Type B pancreatic cell (in vitro differentiated cells): ENCODE measurements around the gene AMPH. TPM values are rescaled to one million over a fixed set of nuclear protein-coding genes. Genes with fewer than 3 reads are reported as not detected.

Source experiments
- DNase-seq: peaks from one replicate; pipeline ENCODE4 v3.0.0; 2021; ENCODE audit warnings: mixed read lengths; ENCODE audit not compliant: unreplicated experiment; ENCODE audit errors: extremely low spot score
- H3K27ac Mint-ChIP-seq: 2 replicates; pipeline ENCODE4 v1.8.0; 2021; ENCODE audit warnings: mild to moderate bottlenecking, mixed read lengths
- H3K27me3 Mint-ChIP-seq: 2 replicates; pipeline ENCODE4 v1.8.0; 2021; ENCODE audit warnings: mixed read lengths
- H3K36me3 Mint-ChIP-seq: 2 replicates; pipeline ENCODE4 v1.8.0; 2021; ENCODE audit warnings: mixed read lengths
- H3K4me1 Mint-ChIP-seq: one replicate; pipeline ENCODE4 v1.8.0; 2021; ENCODE audit warnings: mixed read lengths; ENCODE audit not compliant: unreplicated experiment
- H3K4me3 Mint-ChIP-seq: 2 replicates; pipeline ENCODE4 v1.8.0; 2021; ENCODE audit warnings: mild to moderate bottlenecking, mixed read lengths
- H3K9me3 Mint-ChIP-seq: 2 replicates; pipeline ENCODE4 v1.8.0; 2021; ENCODE audit warnings: mixed read lengths
- total RNA-seq: library from RNA; stranded (reverse); gene quantifications from 2 replicates; pipeline ENCODE4 v1.2.1, GENCODE V29; 2021; ENCODE audit warnings: low replicate concordance
- TF ChIP-seq, protein P1 (sequence below): fragments of 200-600 bp; sonication (generic); conservative IDR thresholded peaks from 2 replicates; pipeline ENCODE4 v1.5.0; 2021; ENCODE audit warnings: antibody characterized with exemption, mild to moderate bottlenecking

The AMPH gene
- total RNA-seq, 1 donor from 2014 or later, result 19.9 TPM

DNA sequence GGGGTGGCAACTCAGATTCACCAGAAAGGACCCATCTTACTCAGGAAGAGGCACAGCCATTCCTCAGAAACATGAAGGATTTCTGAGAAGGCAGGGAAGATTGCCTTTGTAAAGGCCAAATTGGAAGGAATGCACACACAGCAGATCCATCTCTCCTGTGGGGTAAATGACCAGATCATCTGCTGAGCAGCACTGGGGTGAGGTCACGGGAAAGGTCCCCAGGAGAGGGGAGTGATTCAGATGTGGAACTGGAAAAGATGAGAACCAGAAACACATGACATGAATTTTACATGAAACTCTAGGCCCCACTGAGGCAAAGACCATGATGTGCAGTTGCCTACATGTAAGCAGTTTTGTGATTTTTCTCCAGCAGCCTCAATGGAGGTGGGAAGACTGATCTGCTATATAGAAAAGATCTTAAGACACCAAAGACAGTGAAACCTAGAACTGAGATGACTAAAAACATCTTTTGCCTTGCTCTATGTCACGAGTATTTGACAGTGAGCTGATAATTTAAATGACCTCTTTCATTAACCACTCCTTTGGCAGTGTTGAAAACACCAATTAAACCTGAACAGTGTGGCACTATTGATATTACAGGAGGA is 91.6 kb downstream of the AMPH start:
- Mint-ChIP-seq H3K27me3 (no peaks in the 10 kb centered on the region), H3K36me3 (no peaks in the 10 kb centered on the region), H3K27ac (no peak overlapping the region), H3K4me3 (no peak overlapping the region), H3K4me1 (no peaks in the 10 kb centered on the region), H3K9me3 (no peaks in the 10 kb centered on the region)
- TF ChIP-seq, protein P1, sequence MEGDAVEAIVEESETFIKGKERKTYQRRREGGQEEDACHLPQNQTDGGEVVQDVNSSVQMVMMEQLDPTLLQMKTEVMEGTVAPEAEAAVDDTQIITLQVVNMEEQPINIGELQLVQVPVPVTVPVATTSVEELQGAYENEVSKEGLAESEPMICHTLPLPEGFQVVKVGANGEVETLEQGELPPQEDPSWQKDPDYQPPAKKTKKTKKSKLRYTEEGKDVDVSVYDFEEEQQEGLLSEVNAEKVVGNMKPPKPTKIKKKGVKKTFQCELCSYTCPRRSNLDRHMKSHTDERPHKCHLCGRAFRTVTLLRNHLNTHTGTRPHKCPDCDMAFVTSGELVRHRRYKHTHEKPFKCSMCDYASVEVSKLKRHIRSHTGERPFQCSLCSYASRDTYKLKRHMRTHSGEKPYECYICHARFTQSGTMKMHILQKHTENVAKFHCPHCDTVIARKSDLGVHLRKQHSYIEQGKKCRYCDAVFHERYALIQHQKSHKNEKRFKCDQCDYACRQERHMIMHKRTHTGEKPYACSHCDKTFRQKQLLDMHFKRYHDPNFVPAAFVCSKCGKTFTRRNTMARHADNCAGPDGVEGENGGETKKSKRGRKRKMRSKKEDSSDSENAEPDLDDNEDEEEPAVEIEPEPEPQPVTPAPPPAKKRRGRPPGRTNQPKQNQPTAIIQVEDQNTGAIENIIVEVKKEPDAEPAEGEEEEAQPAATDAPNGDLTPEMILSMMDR, result no peak
- no peak for DNase-seq

DNA sequence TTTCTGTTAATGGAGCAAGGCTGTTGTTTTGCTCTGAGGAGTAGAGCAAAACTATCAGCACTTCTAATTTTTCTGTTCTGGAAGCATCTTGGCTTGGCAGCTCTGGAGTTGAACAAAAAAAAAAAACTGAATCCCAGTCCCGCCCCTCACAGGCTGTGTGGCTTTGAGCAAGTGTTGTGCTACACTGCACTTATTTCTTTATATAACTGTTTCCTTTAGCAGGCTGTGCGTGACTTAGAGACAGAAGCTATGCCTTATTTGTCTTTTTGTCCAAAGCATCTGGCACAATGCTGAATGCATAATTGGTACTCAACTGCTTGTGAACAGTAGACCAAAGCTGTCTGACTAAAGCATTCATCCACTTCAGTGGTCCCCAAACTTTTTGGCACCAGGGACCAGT is 96.1 kb downstream of the AMPH start:
- DNase-seq, result no peak
- TF ChIP-seq, protein P1, result no peak
- H3K4me1 Mint-ChIP-seq, result no peaks in the 10 kb centered on the region
- H3K4me3 Mint-ChIP-seq, result no peak overlapping the region
- H3K27me3 Mint-ChIP-seq, result no peaks in the 10 kb centered on the region
- no peak overlapping the region for H3K27ac Mint-ChIP-seq
- H3K36me3 Mint-ChIP-seq, result no peaks in the 10 kb centered on the region
- H3K9me3 Mint-ChIP-seq, result no peaks in the 10 kb centered on the region

DNA sequence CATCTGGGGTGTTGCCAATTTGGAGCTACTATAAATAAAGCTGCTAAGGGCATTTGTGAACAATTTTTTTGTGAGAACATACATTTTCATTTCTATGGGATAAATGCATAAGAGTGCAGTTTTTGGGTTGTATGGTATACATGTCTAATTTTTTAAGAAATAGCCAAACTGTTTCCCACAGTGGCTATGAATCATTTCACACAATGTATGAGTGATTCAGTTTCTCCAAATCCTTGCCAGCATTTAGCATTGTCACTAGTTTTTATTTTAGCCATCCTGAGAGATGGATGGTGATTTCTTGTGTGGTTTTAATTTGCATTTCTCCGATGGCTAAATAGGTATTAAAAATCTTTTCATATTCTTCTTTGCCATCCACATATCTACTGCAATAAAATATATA is 105.3 kb downstream of the AMPH start:
- no peak for DNase-seq
- H3K9me3 Mint-ChIP-seq, result no peaks in the 10 kb centered on the region
- TF ChIP-seq, protein P1, result no peak
- peaks cover 3% of the 10 kb centered on the region for H3K36me3 Mint-ChIP-seq
- no peak overlapping the region for H3K27ac Mint-ChIP-seq
- H3K4me3 Mint-ChIP-seq, result no peak overlapping the region
- H3K27me3 Mint-ChIP-seq, result no peaks in the 10 kb centered on the region
- H3K4me1 Mint-ChIP-seq, result no peaks in the 10 kb centered on the region

DNA sequence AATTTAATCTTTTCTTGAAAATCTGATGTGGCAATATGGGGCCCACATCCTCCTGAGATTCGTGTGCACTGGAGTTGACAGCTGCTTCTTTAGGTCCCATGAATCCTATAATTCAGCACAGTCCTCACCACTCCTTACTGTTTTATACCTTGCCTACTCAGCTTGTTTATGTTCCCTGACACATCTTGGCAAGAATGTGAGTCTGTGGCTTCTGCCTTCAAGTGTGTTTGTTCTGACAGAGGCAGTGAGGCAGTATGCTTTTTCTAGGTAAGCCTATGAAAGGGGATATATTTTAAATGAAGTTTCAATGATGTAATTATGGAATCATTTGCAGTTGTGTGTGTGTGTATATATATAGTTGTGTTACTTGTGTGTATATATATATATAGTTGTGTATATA is 106.4 kb downstream of the AMPH start:
- peaks cover 3% of the 10 kb centered on the region for H3K36me3 Mint-ChIP-seq
- H3K9me3 Mint-ChIP-seq, result no peaks in the 10 kb centered on the region
- no peaks in the 10 kb centered on the region for H3K4me1 Mint-ChIP-seq
- no peak overlapping the region for H3K4me3 Mint-ChIP-seq
- no peak for DNase-seq
- no peaks in the 10 kb centered on the region for H3K27me3 Mint-ChIP-seq
- TF ChIP-seq, protein P1, result no peak
- no peak overlapping the region for H3K27ac Mint-ChIP-seq

DNA sequence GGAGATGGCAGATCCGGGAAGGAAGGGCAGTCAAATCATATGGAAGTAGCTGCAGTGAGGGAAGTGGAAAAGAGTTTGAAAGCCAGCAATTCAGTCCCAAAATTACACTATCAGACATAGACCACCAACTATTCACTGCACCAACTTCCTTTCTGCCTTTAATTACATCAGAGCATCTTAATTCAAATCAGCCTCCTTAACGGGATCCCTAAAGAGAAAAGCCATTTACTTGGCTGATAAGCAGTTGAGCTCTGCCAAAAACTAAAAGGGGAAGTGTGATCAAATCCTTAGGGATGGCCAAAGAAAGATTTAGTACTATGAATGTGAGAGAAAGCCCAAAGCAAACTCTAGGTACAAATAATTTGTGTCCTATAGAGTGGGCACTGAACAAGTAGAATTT is 110.4 kb downstream of the AMPH start:
- DNase-seq, result no peak
- H3K27ac Mint-ChIP-seq, result no peak overlapping the region
- H3K9me3 Mint-ChIP-seq, result peaks cover 2% of the 10 kb centered on the region
- H3K4me1 Mint-ChIP-seq, result no peaks in the 10 kb centered on the region
- H3K4me3 Mint-ChIP-seq, result no peak overlapping the region
- no peaks in the 10 kb centered on the region for H3K27me3 Mint-ChIP-seq
- TF ChIP-seq, protein P1, result no peak
- H3K36me3 Mint-ChIP-seq, result no peaks in the 10 kb centered on the region

DNA sequence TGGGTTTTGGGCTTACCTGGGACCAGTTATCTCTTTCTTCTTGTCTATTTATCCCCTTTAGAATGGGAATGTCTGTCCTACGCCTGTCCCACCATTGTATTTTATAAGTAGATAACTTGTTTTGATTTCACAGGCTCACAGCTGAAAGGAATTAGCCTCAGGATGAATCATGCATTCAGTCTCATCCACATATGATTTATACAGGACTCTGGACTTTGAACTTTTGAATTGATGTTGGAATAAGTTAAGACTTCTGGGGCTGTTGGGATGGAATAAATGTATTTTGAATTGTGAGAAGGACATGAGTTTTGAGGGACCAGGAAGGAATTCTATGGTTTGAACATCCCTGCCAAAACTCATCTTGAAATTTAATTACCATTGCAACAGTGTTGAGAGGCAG is 112.6 kb downstream of the AMPH start:
- Mint-ChIP-seq H3K27ac (no peak overlapping the region), H3K4me1 (no peaks in the 10 kb centered on the region), H3K27me3 (no peaks in the 10 kb centered on the region), H3K4me3 (no peak overlapping the region), H3K9me3 (peaks cover 6% of the 10 kb centered on the region), H3K36me3 (no peaks in the 10 kb centered on the region)
- TF ChIP-seq, protein P1, result no peak
- DNase-seq, result no peak
